IgD-negative memory B cell (primary cell): ENCODE data around the gene TOR1A. TPM values are rescaled to one million over a fixed set of nuclear protein-coding genes. Genes with fewer than 3 reads are reported as not detected.

ENCODE experiments used
- H3K27ac Mint-ChIP-seq, 3 donors: one replicate each; pipeline ENCODE4 v1.8.0; 2020 to 2022; ENCODE audit warnings: mild to moderate bottlenecking in 3 of 3, mixed read lengths in 3 of 3, moderate library complexity in 1 of 3
- H3K27me3 Mint-ChIP-seq: one replicate; pipeline ENCODE4 v1.8.0; 2021; ENCODE audit warnings: mixed read lengths
- H3K36me3 Mint-ChIP-seq: one replicate; pipeline ENCODE4 v1.8.0; 2020; ENCODE audit warnings: mild to moderate bottlenecking, mixed read lengths
- H3K4me1 Mint-ChIP-seq, 3 donors: one replicate each; pipeline ENCODE4 v1.8.0; 2020 to 2022; ENCODE audit warnings: mixed read lengths in 3 of 3, mild to moderate bottlenecking in 1 of 3
- H3K4me3 Mint-ChIP-seq, 4 donors: one replicate each; pipeline ENCODE4 v1.8.0; 2020 to 2022; ENCODE audit warnings: mild to moderate bottlenecking in 4 of 4, mixed read lengths in 4 of 4, moderate library complexity in 3 of 4
- H3K9me3 Mint-ChIP-seq, 3 donors: one replicate each; pipeline ENCODE4 v1.8.0; 2020 to 2021; ENCODE audit warnings: mixed read lengths in 3 of 3, mild to moderate bottlenecking in 1 of 3
- polyA plus RNA-seq: library from polyadenylated mRNA; unstranded; fragments of 300-500 nt; fragmentation: Illumina TruSeq; gene quantifications from one replicate; pipeline ENCODE4 v1.2.3, GENCODE V29; 2021

The TOR1A gene
- polyA plus RNA-seq, 1 donor from 2014 or later = 56.8 TPM

DNA sequence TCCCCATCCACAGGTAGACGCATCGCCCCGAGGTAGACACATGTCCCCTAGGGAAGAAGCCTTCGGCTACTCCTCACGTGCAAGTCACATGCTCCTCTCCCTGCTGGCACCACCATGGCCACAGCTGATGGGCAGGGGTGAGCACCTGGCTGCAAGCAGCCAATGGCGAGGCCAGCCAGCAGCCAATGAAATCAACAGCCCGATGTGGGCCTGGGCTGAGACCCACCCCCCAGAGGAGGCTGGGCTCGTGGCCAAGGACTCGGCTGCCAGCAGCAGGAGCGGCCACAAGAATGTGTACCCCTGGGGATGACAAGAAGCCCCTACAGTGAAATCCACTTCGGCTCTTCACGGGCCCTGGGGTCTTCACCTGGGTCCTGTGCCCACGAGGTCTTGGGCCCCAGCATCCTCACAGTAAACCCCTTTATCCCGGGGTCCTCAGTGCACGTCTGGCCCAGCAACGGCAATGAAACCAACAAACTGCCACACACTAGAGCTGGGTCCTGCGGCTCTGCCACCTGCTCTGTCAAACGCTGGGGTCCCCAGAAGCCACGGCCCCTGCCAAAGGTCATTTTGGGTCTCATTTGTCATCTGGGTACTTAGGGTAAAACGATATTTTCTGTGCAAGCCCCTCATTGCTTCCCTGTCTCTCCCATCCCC is 49.0 kb downstream of the TOR1A start:
- Mint-ChIP-seq H3K9me3 (no peaks in the 10 kb centered on the region), H3K27ac (no peak overlapping the region), H3K4me1 (peaks cover 0 to 2% (median 0%) of the 10 kb centered on the region in 3 donors), H3K36me3 (no peaks in the 10 kb centered on the region), H3K4me3 (peak overlapping the region in 1 of 4 donors; percentile 22), H3K27me3 (peaks cover 21% of the 10 kb centered on the region)

GRCh38 chr9:129773262-129774048 is 50.5 kb downstream of the TOR1A start:
- Mint-ChIP-seq H3K9me3 (no peaks in the 10 kb centered on the region), H3K36me3 (no peaks in the 10 kb centered on the region), H3K27ac (no peak overlapping the region), H3K4me1 (peaks cover 0 to 2% (median 0%) of the 10 kb centered on the region in 3 donors), H3K27me3 (peaks cover 21% of the 10 kb centered on the region), H3K4me3 (no peak overlapping the region)

GRCh38 chr9:129770741-129771140 is 53.2 kb downstream of the TOR1A start:
- no peaks in the 10 kb centered on the region for H3K9me3 Mint-ChIP-seq
- H3K4me1 Mint-ChIP-seq = no peaks in the 10 kb centered on the region
- H3K4me3 Mint-ChIP-seq = no peak overlapping the region
- H3K36me3 Mint-ChIP-seq = peaks cover 1% of the 10 kb centered on the region
- peaks cover 10% of the 10 kb centered on the region for H3K27me3 Mint-ChIP-seq
- peak overlapping the region in 1 of 3 donors; percentile 75 for H3K27ac Mint-ChIP-seq

- H3K27me3 Mint-ChIP-seq = peaks cover 6% of the 10 kb centered on the region
- H3K4me3 Mint-ChIP-seq = no peak overlapping the region
- peaks cover 1% of the 10 kb centered on the region for H3K36me3 Mint-ChIP-seq
- H3K27ac Mint-ChIP-seq = no peak overlapping the region
- H3K9me3 Mint-ChIP-seq = no peaks in the 10 kb centered on the region
- H3K4me1 Mint-ChIP-seq = no peaks in the 10 kb centered on the region
Measured at GRCh38 chr9:129769669-129770068, 54.3 kb downstream of the TOR1A start.

GRCh38 chr9:129768486-129768885 is 55.5 kb downstream of the TOR1A start:
- no peak overlapping the region for H3K4me3 Mint-ChIP-seq
- no peaks in the 10 kb centered on the region for H3K4me1 Mint-ChIP-seq
- peaks cover 1% of the 10 kb centered on the region for H3K36me3 Mint-ChIP-seq
- peaks cover 6% of the 10 kb centered on the region for H3K27me3 Mint-ChIP-seq
- no peaks in the 10 kb centered on the region for H3K9me3 Mint-ChIP-seq
- H3K27ac Mint-ChIP-seq = no peak overlapping the region

DNA sequence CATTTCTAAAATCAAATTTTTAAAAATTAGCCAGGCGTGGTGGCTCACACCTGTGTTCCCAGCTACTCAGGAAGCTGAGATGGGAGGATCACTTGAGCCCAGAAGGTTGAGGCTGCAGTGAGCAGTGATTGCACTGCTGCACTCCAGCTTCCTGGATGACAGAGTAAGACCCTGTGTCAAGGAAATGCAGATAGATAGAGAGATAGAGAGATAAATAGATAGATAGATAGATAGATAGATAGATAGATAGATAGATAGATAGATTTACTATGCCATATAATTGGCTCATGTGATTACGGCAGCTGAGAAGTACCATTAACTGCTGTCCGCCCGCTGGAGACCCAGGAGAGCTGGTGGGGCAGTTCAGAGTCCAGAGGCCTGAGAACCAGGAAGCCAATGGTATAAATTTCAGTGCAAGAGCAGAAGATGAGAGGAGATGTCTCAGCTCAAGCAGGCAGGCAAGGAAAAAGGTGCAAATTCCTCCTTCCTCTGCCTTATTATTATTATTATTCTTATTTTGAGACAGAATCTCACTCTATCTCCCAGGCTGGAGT is 58.1 kb downstream of the TOR1A start:
- no peak overlapping the region for H3K4me3 Mint-ChIP-seq
- H3K36me3 Mint-ChIP-seq = peaks cover 1% of the 10 kb centered on the region
- H3K27ac Mint-ChIP-seq = no peak overlapping the region
- no peaks in the 10 kb centered on the region for H3K9me3 Mint-ChIP-seq
- no peaks in the 10 kb centered on the region for H3K4me1 Mint-ChIP-seq
- H3K27me3 Mint-ChIP-seq = peaks cover 8% of the 10 kb centered on the region

GRCh38 chr9:129762985-129763926 is 60.7 kb downstream of the TOR1A start:
- H3K27ac Mint-ChIP-seq = no peak overlapping the region
- no peaks in the 10 kb centered on the region for H3K9me3 Mint-ChIP-seq
- peaks cover 1% of the 10 kb centered on the region for H3K36me3 Mint-ChIP-seq
- no peak overlapping the region for H3K4me3 Mint-ChIP-seq
- peaks cover 8% of the 10 kb centered on the region for H3K27me3 Mint-ChIP-seq
- peaks cover 0 to under 1% (median under 1%) of the 10 kb centered on the region in 3 donors for H3K4me1 Mint-ChIP-seq

Other genes starting within 250 kb of the TOR1A start
- gene C9orf50, start 203.0 kb downstream of the TOR1A start, polyA plus RNA-seq = not detected
- gene NTMT1, start 198.0 kb downstream of the TOR1A start, polyA plus RNA-seq = 55.4 TPM
- gene ASB6, start 182.0 kb downstream of the TOR1A start, polyA plus RNA-seq = 27.2 TPM
- not detected for gene PRRX2, start 158.5 kb downstream of the TOR1A start, polyA plus RNA-seq
- gene PTGES, start 71.1 kb downstream of the TOR1A start, polyA plus RNA-seq = not detected
- 20.8 TPM for gene TOR1B, start 21.0 kb downstream of the TOR1A start, polyA plus RNA-seq
- 119 TPM for gene C9orf78, start 11.1 kb upstream of the TOR1A start, polyA plus RNA-seq
- gene USP20, start 11.3 kb upstream of the TOR1A start, polyA plus RNA-seq = 24.5 TPM
- 173 TPM for gene FNBP1, start 219.1 kb upstream of the TOR1A start, polyA plus RNA-seq
- gene GPR107, start 229.8 kb upstream of the TOR1A start, polyA plus RNA-seq = 2.1 TPM